SH-SY5Y (cell line): Measurements from ENCODE around the gene PPP2R2C.

Source experiments
- GATA2 ChIP-seq: IDR thresholded peaks from 2 replicates; pipeline ENCODE4 v1.6.1; 2011; ENCODE audit warnings: mild to moderate bottlenecking, low read depth, low read length
- GATA3 ChIP-seq: IDR thresholded peaks from 2 replicates; pipeline ENCODE4 v1.6.1; 2011; ENCODE audit warnings: low read depth, mild to moderate bottlenecking, low read length, moderate library complexity

- no peak for TF ChIP-seq GATA2
- no peak for TF ChIP-seq GATA3
Observed at GRCh38 chr4:6396696-6397236, 75.6 kb downstream of the PPP2R2C start.
